Natural killer cell (primary cell): ENCODE data around the gene TMEM30A. TPM values are rescaled to one million over a fixed set of nuclear protein-coding genes. Genes with fewer than 3 reads are reported as not detected.

ENCODE experiments used
- ATAC-seq, 3 donors: fragments of 150-1000 bp in 2 of 3; fragments of 200-7000 bp in 1 of 3; cut with Tn5 transposase; 1 replicate in 1 of 3; 2 replicates in 2 of 3; pipeline ENCODE4 v1.10.0; 2021; ENCODE audit warnings: mild to moderate bottlenecking in 2 of 3, moderate library complexity in 2 of 3
- DNase-seq, 2 donors: peaks; one replicate each; pipeline versions ENCODE4 v3.0.0 to v3.0.0-alpha.2; 2013 to 2021; ENCODE audit warnings: mixed read lengths in 1 of 2
- H3K27ac ChIP-seq: one replicate; pipeline ENCODE4 v1.5.1; 2013; ENCODE audit warnings: mild to moderate bottlenecking, low read length
- H3K27me3 ChIP-seq: one replicate; pipeline ENCODE4 v1.6.1; 2013; ENCODE audit warnings: low read length; ENCODE audit not compliant: control insufficient read depth, insufficient read depth
- H3K36me3 ChIP-seq: one replicate; pipeline ENCODE4 v1.6.1; 2013; ENCODE audit warnings: low read length; ENCODE audit not compliant: control insufficient read depth, insufficient read depth
- H3K4me1 ChIP-seq: one replicate; pipeline ENCODE4 v1.6.1; 2013; ENCODE audit warnings: low read length; ENCODE audit not compliant: control insufficient read depth, insufficient read depth
- H3K4me3 ChIP-seq: one replicate; pipeline ENCODE4 v1.5.1; 2013; ENCODE audit warnings: low read length
- H3K9me3 ChIP-seq: one replicate; pipeline ENCODE4 v1.6.1; 2013; ENCODE audit warnings: low read length; ENCODE audit not compliant: control insufficient read depth, insufficient read depth
- H3K27ac Mint-ChIP-seq, 2 donors: one replicate each; pipeline ENCODE4 v1.8.0; 2022; ENCODE audit warnings: mild to moderate bottlenecking in 2 of 2, mixed read lengths in 2 of 2, moderate library complexity in 1 of 2
- H3K27me3 Mint-ChIP-seq, 2 donors: one replicate each; pipeline ENCODE4 v1.8.0; 2022; ENCODE audit warnings: low read depth in 2 of 2, mixed read lengths in 2 of 2
- H3K36me3 Mint-ChIP-seq: one replicate; pipeline ENCODE4 v1.8.0; 2022; ENCODE audit warnings: mixed read lengths
- H3K4me1 Mint-ChIP-seq, 2 donors: one replicate each; pipeline ENCODE4 v1.8.0; 2022; ENCODE audit warnings: mixed read lengths in 2 of 2
- H3K4me3 Mint-ChIP-seq: one replicate; pipeline ENCODE4 v1.8.0; 2022; ENCODE audit warnings: mild to moderate bottlenecking, moderate library complexity, mixed read lengths
- H3K9me3 Mint-ChIP-seq, 2 donors: one replicate each; pipeline ENCODE4 v1.8.0; 2022; ENCODE audit warnings: mixed read lengths in 2 of 2
- CTCF ChIP-seq: fragments of 200-600 bp; IDR thresholded peaks from one replicate; pipeline ENCODE4 v1.8.0; 2022; ENCODE audit warnings: antibody characterized with exemption
- WGBS: methylation state at CpG from one replicate; pipeline ENCODE4 v1.1.7; 2013; ENCODE audit warnings: missing lambda C conversion rate; ENCODE audit not compliant: insufficient coverage; 5-methylcytosine and 5-hydroxymethylcytosine counted together
- intact Hi-C: fragments of 100-400 bp; cut with micrococcal nuclease; formaldehyde crosslinking; loops from one replicate; pipeline ENCODE4 v1.14.2; 2022
- total RNA-seq, 4 donors: library from RNA; stranded (reverse); fragments of 120-200 nt in 1 of 4; gene quantifications; one replicate each; pipeline versions ENCODE4 v1.2.3 to v1.2.4, GENCODE V29; 2013 to 2022

TMEM30A gene
- total RNA-seq, 3 donors from 2014 or later (not counting 1 experiment from before 2014, with no cell fraction given), result 43.8 to 72.0 (median 60.7) TPM

GRCh38 chr6:75317503-75318206, 33.1 kb upstream of the TMEM30A start:
- Histone ChIP-seq H3K4me3 (no peak overlapping the region), H3K36me3 (no peaks in the 10 kb centered on the region), H3K4me1 (no peaks in the 10 kb centered on the region), H3K27ac (no peak overlapping the region), H3K9me3 (no peaks in the 10 kb centered on the region), H3K27me3 (peaks cover 2% of the 10 kb centered on the region)
- no peak overlapping the region for H3K4me3 Mint-ChIP-seq
- H3K27ac Mint-ChIP-seq, result no peak overlapping the region
- no peaks in the 10 kb centered on the region for H3K4me1 Mint-ChIP-seq
- DNase-seq, result no peak
- ATAC-seq, result no peak
- intact Hi-C loops, result no loop called here
- H3K36me3 Mint-ChIP-seq, result no peaks in the 10 kb centered on the region
- peaks cover 26% of the 10 kb centered on the region in 2 donors for H3K27me3 Mint-ChIP-seq
- H3K9me3 Mint-ChIP-seq, result no peaks in the 10 kb centered on the region
- WGBS, result 77% methylated on average over 4 of the region's 4 CpGs
- no peak for TF ChIP-seq CTCF

- Histone ChIP-seq H3K4me1 (no peaks in the 10 kb centered on the region), H3K4me3 (no peak overlapping the region), H3K27ac (no peak overlapping the region), H3K27me3 (peaks cover 2% of the 10 kb centered on the region), H3K9me3 (no peaks in the 10 kb centered on the region), H3K36me3 (no peaks in the 10 kb centered on the region)
- H3K27me3 Mint-ChIP-seq, result peaks cover 21 to 26% of the 10 kb centered on the region in 2 donors
- ATAC-seq (no peak), DNase-seq (no peak)
- intact Hi-C loops, result no loop called here
- H3K36me3 Mint-ChIP-seq, result no peaks in the 10 kb centered on the region
- no peak overlapping the region for H3K27ac Mint-ChIP-seq
- no peak for TF ChIP-seq CTCF
- H3K4me3 Mint-ChIP-seq, result no peak overlapping the region
- no peaks in the 10 kb centered on the region for H3K4me1 Mint-ChIP-seq
- H3K9me3 Mint-ChIP-seq, result no peaks in the 10 kb centered on the region
These were observed 31.4 kb upstream of the TMEM30A start for GRCh38 chr6:75315978-75316377.

GRCh38 chr6:75308250-75308988, 23.8 kb upstream of the TMEM30A start:
- Histone ChIP-seq H3K4me1 (no peaks in the 10 kb centered on the region), H3K36me3 (no peaks in the 10 kb centered on the region), H3K27ac (no peak overlapping the region), H3K4me3 (no peak overlapping the region), H3K9me3 (no peaks in the 10 kb centered on the region), H3K27me3 (peaks cover 5% of the 10 kb centered on the region)
- Mint-ChIP-seq H3K9me3 (no peaks in the 10 kb centered on the region), H3K27ac (no peak overlapping the region), H3K4me3 (no peak overlapping the region), H3K36me3 (no peaks in the 10 kb centered on the region), H3K27me3 (peaks cover 9 to 16% of the 10 kb centered on the region in 2 donors), H3K4me1 (no peaks in the 10 kb centered on the region)
- DNase-seq, result no peak
- WGBS, result 73% methylated on average over 10 of the region's 11 CpGs
- intact Hi-C loops, result no loop called here
- TF ChIP-seq CTCF, result no peak
- ATAC-seq, result no peak
